HCT116 (cell line): Measurements from ENCODE around the gene SLC6A12. TPM values are rescaled to one million over a fixed set of nuclear protein-coding genes. Genes with fewer than 3 reads are reported as not detected.

Source experiments
- ATAC-seq: fragments of 200-7000 bp; cut with Tn5 transposase; 2 replicates; pipeline ENCODE4 v1.9.1; 2020; ENCODE audit warnings: mild to moderate bottlenecking, moderate library complexity
- BruUV-seq: library from RNA; stranded (reverse); fragments of 400-500 nt; replicated peaks from 2 replicates; lab custom pipeline; 2021; lab: Mats Ljungman, UMichigan
- CTCF ChIA-PET: fragments of 300-600 bp; sonication (Branson Sonifier 250); formaldehyde crosslinking; loops from one replicate; lab custom pipeline; 2021; ENCODE audit warnings: antibody characterized with exemption; lab: Charles Lee
- POLR2A ChIA-PET: fragments of 300-600, 350-600 bp; sonication (Branson Sonifier 250); formaldehyde crosslinking; loops from one replicate; lab custom pipeline; 2021; ENCODE audit warnings: antibody characterized with exemption; lab: Charles Lee
- RAD21 ChIA-PET, 2 experiments: fragments of 300-600 bp; sonication (Branson Sonifier 250); formaldehyde crosslinking; loops; one replicate each; lab custom pipeline; 2023; ENCODE audit warnings: low total read pairs in 2 of 2; ENCODE audit not compliant: uncharacterized antibody in 2 of 2, unreplicated experiment in 2 of 2, low non-redundant PET in 1 of 2; lab: Charles Lee
- DNase-seq: peaks from one replicate; pipeline ENCODE4 v3.0.0-alpha.2; 2010; ENCODE audit warnings: low read depth, low spot score
- H2AFZ ChIP-seq: fragments of 200-600 bp; shearing (Covaris generic), sonication (generic); 2 replicates; pipeline ENCODE4 v1.6.1; 2017; ENCODE audit warnings: low read depth, mixed run types, mixed read lengths, antibody characterized with exemption, low read length; ENCODE audit not compliant: poor library complexity, severe bottlenecking
- H3K27ac ChIP-seq: 2 replicates; pipeline ENCODE4 v1.5.1; 2012; ENCODE audit warnings: low read depth, low read length
- H3K27me3 ChIP-seq: fragments of 200-600 bp; sonication (generic); 2 replicates; pipeline ENCODE4 v1.6.1; 2016; ENCODE audit warnings: mixed run types, low read length, mixed read lengths; ENCODE audit not compliant: insufficient read depth
- H3K36me3 ChIP-seq, 2 experiments: fragments of 200-500 bp in 1 of 2; fragments of 200-600 bp in 1 of 2; sonication (Bioruptor generic) in 1 of 2; sonication (generic) in 1 of 2; 2 replicates each; pipeline versions ENCODE4 v1.5.1 to v1.6.1; 2014 to 2016; ENCODE audit warnings: low read length in 2 of 2, inconsistent platforms in 1 of 2, mixed read lengths in 1 of 2, mixed run types in 1 of 2; ENCODE audit not compliant: insufficient read depth in 2 of 2, control insufficient read depth in 1 of 2
- H3K4me1 ChIP-seq, 2 experiments: fragments of 200-600 bp in 1 of 2; sonication (generic) in 1 of 2; 2 replicates each; pipeline versions ENCODE4 v1.5.1 to v1.6.1; 2012 to 2017; ENCODE audit warnings: low read length in 2 of 2, inconsistent platforms in 1 of 2, mild to moderate bottlenecking in 1 of 2, mixed read lengths in 1 of 2, mixed run types in 1 of 2, moderate library complexity in 1 of 2; ENCODE audit not compliant: insufficient read depth in 2 of 2, control insufficient read depth in 1 of 2
- H3K4me2 ChIP-seq: fragments of 200-600 bp; sonication (generic); 2 replicates; pipeline ENCODE4 v1.6.1; 2017; ENCODE audit warnings: mixed run types, low read length, mixed read lengths
- H3K4me3 ChIP-seq, 2 experiments: fragments of 200-600 bp in 1 of 2; sonication (generic) in 1 of 2; replicated peaks in 1 of 2; 2 replicates each; pipeline ENCODE4 v1.5.1; 2011 to 2016; ENCODE audit warnings: low read length in 2 of 2, control low read depth in 1 of 2, low read depth in 1 of 2, mild to moderate bottlenecking in 1 of 2, mixed read lengths in 1 of 2, mixed run types in 1 of 2
- H3K79me2 ChIP-seq: fragments of 200-600 bp; sonication (generic); 2 replicates; pipeline ENCODE4 v1.6.1; 2017; ENCODE audit warnings: mild to moderate bottlenecking, mixed run types, low read length, moderate library complexity, mixed read lengths; ENCODE audit not compliant: insufficient read depth
- H3K9ac ChIP-seq: fragments of 200-600 bp; sonication (generic); 2 replicates; pipeline ENCODE4 v1.6.1; 2016; ENCODE audit warnings: low read length, mixed read lengths
- H3K9me2 ChIP-seq: fragments of 200-600 bp; sonication (generic), shearing (Covaris generic); 2 replicates; pipeline ENCODE4 v1.6.1; 2017; ENCODE audit warnings: mixed run types, mild to moderate bottlenecking, moderate library complexity; ENCODE audit not compliant: insufficient read depth
- H3K9me3 ChIP-seq, 2 experiments: fragments of 200-500 bp in 1 of 2; fragments of 200-600 bp in 1 of 2; sonication (Bioruptor generic) in 1 of 2; sonication (generic) in 1 of 2; 2 replicates each; pipeline ENCODE4 v1.6.1; 2014 to 2017; ENCODE audit warnings: low read length in 2 of 2, mixed read lengths in 2 of 2, inconsistent platforms in 1 of 2, low read depth in 1 of 2, mild to moderate bottlenecking in 1 of 2, mixed run types in 1 of 2, moderate library complexity in 1 of 2; ENCODE audit not compliant: control insufficient read depth in 1 of 2, insufficient read depth in 1 of 2
- H4K20me1 ChIP-seq: fragments of 200-600 bp; sonication (generic), shearing (Covaris generic); 2 replicates; pipeline ENCODE4 v1.6.1; 2017; ENCODE audit warnings: mixed run types, mild to moderate bottlenecking, moderate library complexity; ENCODE audit not compliant: insufficient read depth
- CBX3 ChIP-seq: IDR thresholded peaks from 2 replicates; pipeline ENCODE4 v1.6.1; 2012; ENCODE audit warnings: low read depth
- EGR1 ChIP-seq: IDR thresholded peaks from 2 replicates; pipeline ENCODE4 v1.6.1; 2012; ENCODE audit warnings: low read depth
- EZH2phosphoT487 ChIP-seq: fragments of 200-600 bp; IDR thresholded peaks from 2 replicates; pipeline ENCODE4 v1.6.1; 2018; ENCODE audit warnings: antibody characterized with exemption, borderline replicate concordance
- FOSL1 ChIP-seq: IDR thresholded peaks from 2 replicates; pipeline ENCODE4 v1.6.1; 2012; ENCODE audit warnings: low read depth
- JUND ChIP-seq: IDR thresholded peaks from 2 replicates; pipeline ENCODE4 v1.6.1; 2012
- POLR2AphosphoS5 ChIP-seq: IDR thresholded peaks from 2 replicates; pipeline ENCODE4 v1.6.1; 2011; ENCODE audit warnings: mild to moderate bottlenecking, low read depth, low read length, moderate library complexity
- RAD21 ChIP-seq: IDR thresholded peaks from 2 replicates; pipeline ENCODE4 v1.6.1; 2012; ENCODE audit warnings: low read depth, mild to moderate bottlenecking
- SP1 ChIP-seq: IDR thresholded peaks from 2 replicates; pipeline ENCODE4 v1.6.1; 2012; ENCODE audit warnings: low read depth
- SRF ChIP-seq: IDR thresholded peaks from 2 replicates; pipeline ENCODE4 v1.6.1; 2012; ENCODE audit warnings: low read depth
- YY1 ChIP-seq: IDR thresholded peaks from 2 replicates; pipeline ENCODE4 v1.6.1; 2011; ENCODE audit warnings: low read length, low read depth, moderate library complexity, mild to moderate bottlenecking; ENCODE audit not compliant: insufficient replicate concordance; ENCODE audit errors: extremely low read depth
- ZFX ChIP-seq: fragments of 450-650 bp; IDR thresholded peaks from 2 replicates; pipeline ENCODE4 v1.6.1; 2017
- intact Hi-C: fragments of 100-400 bp; cut with micrococcal nuclease; formaldehyde crosslinking; loops from 2 replicates; pipeline ENCODE4 v1.10.0; 2022
- total RNA-seq: library from RNA; stranded (reverse); gene quantifications from one replicate; pipeline ENCODE4 v1.2.1, GENCODE V29; 2021; ENCODE audit not compliant: unreplicated experiment
- TF ChIP-seq, protein P1 (sequence below), 3 experiments: fragments of 200-600 bp in 1 of 3; sonication (generic) in 1 of 3; IDR thresholded peaks in 2 of 3; conservative IDR thresholded peaks in 1 of 3; 2 replicates each; pipeline ENCODE4 v1.5.1; 2012 to 2017; ENCODE audit warnings: low read depth in 2 of 3, low read length in 2 of 3, antibody characterized with exemption in 1 of 3, borderline replicate concordance in 1 of 3, control low read depth in 1 of 3, mild to moderate bottlenecking in 1 of 3, mixed read lengths in 1 of 3, mixed run types in 1 of 3, moderate library complexity in 1 of 3; ENCODE audit not compliant: insufficient read depth in 1 of 3

The SLC6A12 gene
- total RNA-seq, 1 experiment from 2014 or later: 0.64 TPM

- no peaks in the 10 kb centered on the region for H3K36me3 ChIP-seq
- ChIA-PET CTCF (interaction anchor here (1.0 kb wide), 1 partner anchor 15 kb away, joined by 3 read pairs; no protein-coding TSS in a partner anchor), RAD21 (no interaction called here), POLR2A (no interaction called here)
- ATAC-seq (no peak), DNase-seq (no peak)
- H3K9me2 ChIP-seq: no peaks in the 10 kb centered on the region
- no peaks in the 10 kb centered on the region for H3K9me3 ChIP-seq
- 0 out of 4 replicates have a peak, but pooled peaks cover 0 to 4% of the 10 kb centered on the region in 2 experiments for H3K4me1 ChIP-seq
- no peak overlapping the region for H3K9ac ChIP-seq
- TF ChIP-seq JUND (no peak), SRF (no peak), YY1 (no peak), EZH2phosphoT487 (no peak), POLR2AphosphoS5 (no peak), FOSL1 (no peak), RAD21 (no peak), EGR1 (no peak), CBX3 (no peak), ZFX (no peak), SP1 (no peak)
- TF ChIP-seq, protein P1, sequence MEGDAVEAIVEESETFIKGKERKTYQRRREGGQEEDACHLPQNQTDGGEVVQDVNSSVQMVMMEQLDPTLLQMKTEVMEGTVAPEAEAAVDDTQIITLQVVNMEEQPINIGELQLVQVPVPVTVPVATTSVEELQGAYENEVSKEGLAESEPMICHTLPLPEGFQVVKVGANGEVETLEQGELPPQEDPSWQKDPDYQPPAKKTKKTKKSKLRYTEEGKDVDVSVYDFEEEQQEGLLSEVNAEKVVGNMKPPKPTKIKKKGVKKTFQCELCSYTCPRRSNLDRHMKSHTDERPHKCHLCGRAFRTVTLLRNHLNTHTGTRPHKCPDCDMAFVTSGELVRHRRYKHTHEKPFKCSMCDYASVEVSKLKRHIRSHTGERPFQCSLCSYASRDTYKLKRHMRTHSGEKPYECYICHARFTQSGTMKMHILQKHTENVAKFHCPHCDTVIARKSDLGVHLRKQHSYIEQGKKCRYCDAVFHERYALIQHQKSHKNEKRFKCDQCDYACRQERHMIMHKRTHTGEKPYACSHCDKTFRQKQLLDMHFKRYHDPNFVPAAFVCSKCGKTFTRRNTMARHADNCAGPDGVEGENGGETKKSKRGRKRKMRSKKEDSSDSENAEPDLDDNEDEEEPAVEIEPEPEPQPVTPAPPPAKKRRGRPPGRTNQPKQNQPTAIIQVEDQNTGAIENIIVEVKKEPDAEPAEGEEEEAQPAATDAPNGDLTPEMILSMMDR (IDR thresholded peaks at IDR 0.05 in 2 of 3, conservative IDR thresholded peaks at IDR 0.05 in 1 of 3; ENCODE audit: borderline replicate concordance in 1 of 3, insufficient read depth in 1 of 3, low read depth in 2 of 3, low read length in 2 of 3): no peak
- no peaks in the 10 kb centered on the region for H3K79me2 ChIP-seq
- intact Hi-C loops: no loop called here
- no peak overlapping the region for H3K4me2 ChIP-seq
- no peak overlapping the region for H3K4me3 ChIP-seq
- no peak overlapping the region for H2AFZ ChIP-seq
- H3K27me3 ChIP-seq: no peaks in the 10 kb centered on the region
- no peak overlapping the region for H3K27ac ChIP-seq
- BruUV-seq: no TSS peak
- H4K20me1 ChIP-seq: no peaks in the 10 kb centered on the region
Observed at GRCh38 chr12:167959-168600, 45.9 kb downstream of the SLC6A12 start.
